A673 (cell line): ENCODE data around the gene ANKLE2. TPM values are rescaled to one million over a fixed set of nuclear protein-coding genes. Genes with fewer than 3 reads are reported as not detected.

Experiments
- BruUV-seq: library from RNA; stranded (reverse); fragments of 400-500 nt; replicated peaks from 2 replicates; lab custom pipeline; 2021; lab: Mats Ljungman, UMichigan
- CTCF ChIA-PET: fragments of 300-600 bp; sonication (Branson Sonifier 250); formaldehyde crosslinking; loops from one replicate; lab custom pipeline; 2022; ENCODE audit warnings: antibody characterized with exemption; lab: Charles Lee
- POLR2A ChIA-PET: fragments of 300-600 bp; sonication (Branson Sonifier 250); formaldehyde crosslinking; loops from one replicate; lab custom pipeline; 2022; ENCODE audit warnings: antibody characterized with exemption; ENCODE audit not compliant: low non-redundant PET; lab: Charles Lee
- DNase-seq: peaks from one replicate; pipeline ENCODE4 v3.0.0-alpha.2; 2015; ENCODE audit warnings: low spot score
- H3K27ac ChIP-seq: fragments of 200-600 bp; sonication (generic); 2 replicates; pipeline ENCODE4 v1.5.1; 2016; ENCODE audit warnings: mixed run types, low read depth, mild to moderate bottlenecking, mixed read lengths, antibody characterized with exemption, low read length; ENCODE audit not compliant: poor library complexity, severe bottlenecking
- H3K27me3 ChIP-seq: fragments of 200-600 bp; sonication (generic); replicated peaks from 2 replicates; pipeline ENCODE4 v1.6.1; 2017; ENCODE audit warnings: mixed run types, low read depth, mild to moderate bottlenecking, mixed read lengths, antibody characterized with exemption, low read length; ENCODE audit not compliant: insufficient read depth, poor library complexity
- H3K36me3 ChIP-seq: fragments of 200-600 bp; sonication (generic); 2 replicates; pipeline ENCODE4 v1.6.1; 2016; ENCODE audit warnings: mixed run types, mild to moderate bottlenecking, mixed read lengths, antibody characterized with exemption, low read length; ENCODE audit not compliant: insufficient read depth, poor library complexity, severe bottlenecking
- H3K4me1 ChIP-seq: fragments of 200-600 bp; sonication (generic); 2 replicates; pipeline ENCODE4 v1.6.1; 2017; ENCODE audit warnings: mixed run types, mild to moderate bottlenecking, mixed read lengths, antibody characterized with exemption, low read length; ENCODE audit not compliant: insufficient read depth, poor library complexity, severe bottlenecking
- H3K4me3 ChIP-seq: fragments of 200-600 bp; sonication (generic); 2 replicates; pipeline ENCODE4 v1.5.1; 2016; ENCODE audit warnings: low read depth, mixed run types, mild to moderate bottlenecking, mixed read lengths, low read length; ENCODE audit not compliant: poor library complexity, severe bottlenecking
- H3K9me3 ChIP-seq: fragments of 200-600 bp; sonication (generic); 2 replicates; pipeline ENCODE4 v1.6.1; 2016; ENCODE audit warnings: mixed run types, low read depth, mild to moderate bottlenecking, mixed read lengths, antibody characterized with exemption, low read length; ENCODE audit not compliant: poor library complexity, severe bottlenecking
- EZH2 ChIP-seq: fragments of 200-600 bp; sonication (generic); IDR thresholded peaks from 2 replicates; pipeline ENCODE4 v1.6.1; 2017; ENCODE audit warnings: borderline replicate concordance, low read depth, mild to moderate bottlenecking, mixed read lengths, antibody characterized with exemption, low read length; ENCODE audit not compliant: poor library complexity, severe bottlenecking
- intact Hi-C: fragments of 100-400 bp; cut with micrococcal nuclease; formaldehyde crosslinking; loops from one replicate; pipeline ENCODE4 v1.10.0; 2022; ENCODE audit not compliant: unreplicated experiment
- total RNA-seq: library from RNA; stranded (reverse); gene quantifications from 2 replicates; pipeline ENCODE4 v1.2.3, GENCODE V29; 2021
- TF ChIP-seq, protein P1 (sequence below): fragments of 300-800, 200-600 bp; sonication (generic); conservative IDR thresholded peaks from 2 replicates; pipeline ENCODE4 v1.5.1; 2017; ENCODE audit warnings: low read depth, mild to moderate bottlenecking, antibody characterized with exemption, low read length, moderate library complexity, mixed read lengths

Gene ANKLE2
- total RNA-seq, 1 experiment from 2014 or later: 107 TPM

DNA sequence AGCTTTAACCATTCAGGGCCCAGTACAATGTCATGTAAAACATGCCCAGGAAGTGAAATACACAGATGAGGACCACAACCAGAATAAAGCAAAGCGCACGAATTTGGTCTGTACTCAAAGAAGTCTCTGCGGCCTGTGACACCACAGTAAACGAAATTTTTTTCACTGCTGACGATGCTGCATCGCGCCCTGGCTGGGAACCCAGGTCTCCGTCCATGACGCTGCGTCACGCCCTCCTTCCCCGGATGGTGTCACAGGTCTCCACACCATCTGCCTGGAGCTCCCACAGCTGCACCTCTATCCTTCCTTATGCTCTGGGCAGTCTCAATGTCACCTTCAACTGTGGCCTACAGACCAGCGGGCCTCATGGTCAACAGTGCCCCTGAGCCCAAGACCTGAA, 17.8 kb downstream of the ANKLE2 start:
- DNase-seq: no peak
- TF ChIP-seq, protein P1, sequence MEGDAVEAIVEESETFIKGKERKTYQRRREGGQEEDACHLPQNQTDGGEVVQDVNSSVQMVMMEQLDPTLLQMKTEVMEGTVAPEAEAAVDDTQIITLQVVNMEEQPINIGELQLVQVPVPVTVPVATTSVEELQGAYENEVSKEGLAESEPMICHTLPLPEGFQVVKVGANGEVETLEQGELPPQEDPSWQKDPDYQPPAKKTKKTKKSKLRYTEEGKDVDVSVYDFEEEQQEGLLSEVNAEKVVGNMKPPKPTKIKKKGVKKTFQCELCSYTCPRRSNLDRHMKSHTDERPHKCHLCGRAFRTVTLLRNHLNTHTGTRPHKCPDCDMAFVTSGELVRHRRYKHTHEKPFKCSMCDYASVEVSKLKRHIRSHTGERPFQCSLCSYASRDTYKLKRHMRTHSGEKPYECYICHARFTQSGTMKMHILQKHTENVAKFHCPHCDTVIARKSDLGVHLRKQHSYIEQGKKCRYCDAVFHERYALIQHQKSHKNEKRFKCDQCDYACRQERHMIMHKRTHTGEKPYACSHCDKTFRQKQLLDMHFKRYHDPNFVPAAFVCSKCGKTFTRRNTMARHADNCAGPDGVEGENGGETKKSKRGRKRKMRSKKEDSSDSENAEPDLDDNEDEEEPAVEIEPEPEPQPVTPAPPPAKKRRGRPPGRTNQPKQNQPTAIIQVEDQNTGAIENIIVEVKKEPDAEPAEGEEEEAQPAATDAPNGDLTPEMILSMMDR: no peak
- TF ChIP-seq EZH2: no peak
- no TSS peak for BruUV-seq
- Histone ChIP-seq H3K27ac (no peak overlapping the region), H3K9me3 (no peaks in the 10 kb centered on the region), H3K36me3 (peaks cover 98% of the 10 kb centered on the region), H3K27me3 (no peaks in the 10 kb centered on the region), H3K4me1 (no peaks in the 10 kb centered on the region), H3K4me3 (no peak overlapping the region)
- CTCF ChIA-PET: no interaction called here
- POLR2A ChIA-PET: no interaction called here
- intact Hi-C loops: no loop called here

DNA sequence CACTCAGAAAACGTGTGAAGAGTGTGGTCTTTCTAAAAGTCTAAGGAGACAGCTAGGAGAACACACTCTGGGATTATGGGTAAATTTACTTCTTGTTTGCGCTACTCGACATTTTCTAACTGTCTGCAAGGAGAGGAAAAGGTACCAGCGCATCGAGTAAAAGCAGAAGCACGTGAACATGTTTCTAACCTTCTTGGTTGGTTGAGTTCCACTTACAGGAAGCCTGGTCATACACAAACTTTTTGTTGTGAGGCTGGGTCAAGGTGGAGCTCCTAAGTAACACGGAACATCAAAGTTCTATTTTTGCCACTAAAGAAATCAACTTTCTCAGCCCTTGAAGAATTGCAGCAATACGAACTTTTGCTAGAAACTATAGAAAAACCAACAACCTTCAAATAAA, 20.0 kb downstream of the ANKLE2 start:
- no TSS peak for BruUV-seq
- TF ChIP-seq, protein P1: no peak
- TF ChIP-seq EZH2: no peak
- Histone ChIP-seq H3K4me1 (no peaks in the 10 kb centered on the region), H3K27me3 (no peaks in the 10 kb centered on the region), H3K36me3 (peaks cover 97% of the 10 kb centered on the region), H3K4me3 (no peak overlapping the region), H3K9me3 (no peaks in the 10 kb centered on the region), H3K27ac (no peak overlapping the region)
- POLR2A ChIA-PET: no interaction called here
- intact Hi-C loops: no loop called here
- CTCF ChIA-PET: no interaction called here
- no peak for DNase-seq

GRCh38 chr12:132740652-132741051, 21.0 kb downstream of the ANKLE2 start:
- CTCF ChIA-PET: no interaction called here
- no TSS peak for BruUV-seq
- DNase-seq: no peak
- Histone ChIP-seq H3K27me3 (no peaks in the 10 kb centered on the region), H3K36me3 (peaks cover 97% of the 10 kb centered on the region), H3K27ac (no peak overlapping the region), H3K4me3 (no peak overlapping the region), H3K9me3 (no peaks in the 10 kb centered on the region), H3K4me1 (no peaks in the 10 kb centered on the region)
- POLR2A ChIA-PET: interaction anchor here (0.7 kb wide), 1 partner anchor 35 kb away, joined by 3 read pairs; no protein-coding TSS in a partner anchor
- intact Hi-C loops: no loop called here
- TF ChIP-seq, protein P1: no peak
- no peak for TF ChIP-seq EZH2
